Measurements from ENCODE around the gene INPP5A. TPM values are rescaled to one million over a fixed set of nuclear protein-coding genes. Genes with fewer than 3 reads are reported as not detected.

INPP5A gene
- total and polyA plus RNA-seq, 9 of the 15 experiments (the other 6 are each of a cell fraction or from before 2014, with no cell fraction given), result 0.66 to 11.6 (median 7.7) TPM

- in situ Hi-C loops (cut with MboI) (no loop called here), intact Hi-C loops (cut with micrococcal nuclease) (no loop called here)
- no TSS peak for BruUV-seq (replicated peaks)
- ATAC-seq (no peak), FAIRE-seq (no peak), DNase-seq (ENCODE audit: extremely low read depth in 1 of 4, low spot score in 3 of 4) (no peak)
- no peak overlapping the region for H3K27ac ChIP-seq (ENCODE audit: extremely low read depth, low read depth, low read length)
- ChIA-PET POLR2A (no interaction called here), CTCF (ENCODE audit: low intra/inter-chr PET ratio) (no interaction called here)
- 11% methylated on average over 12 of the region's 23 CpGs for WGBS (ENCODE audit: insufficient coverage, low coverage, missing lambda C conversion rate)
- TF ChIP-seq SREBF2 (CRISPR knock-in tag; IDR thresholded peaks at IDR 0.05), result no peak
- no peak for TF ChIP-seq HNRNPLL (IDR thresholded peaks at IDR 0.05; ENCODE audit: low read depth, low read length, poor library complexity, severe bottlenecking)
- TF ChIP-seq UBTF (IDR thresholded peaks at IDR 0.05; ENCODE audit: borderline replicate concordance in 1 of 2, low read depth in 2 of 2, low read length in 2 of 2), result no peak
- H3K4me2 ChIP-seq (ENCODE audit: insufficient read depth, low read length), result no peak overlapping the region
- no peaks in the 10 kb centered on the region for H4K20me1 ChIP-seq (replicated peaks; ENCODE audit: control insufficient read depth, insufficient read depth, low read length)
- peaks cover 0 to 17% of the 10 kb centered on the region in 2 experiments; a peak in 2 of 5 replicates for H3K27me3 ChIP-seq (ENCODE audit: control insufficient read depth in 2 of 2, insufficient read depth in 2 of 2, low read length in 2 of 2)
- no peaks in the 10 kb centered on the region for H3K79me2 ChIP-seq (ENCODE audit: control insufficient read depth, insufficient read depth, low read length)
- no peak overlapping the region for H3K9ac ChIP-seq (ENCODE audit: insufficient read depth in 1 of 2, low read depth in 2 of 2, low read length in 2 of 2)
- no peaks in the 10 kb centered on the region for H3K9me1 ChIP-seq (ENCODE audit: control insufficient read depth, insufficient read depth, low read length)
- no peak overlapping the region for H2AFZ ChIP-seq (ENCODE audit: low read depth, low read length)
- no peaks in the 10 kb centered on the region for H3K36me3 ChIP-seq (ENCODE audit: control insufficient read depth, insufficient read depth, low read length)
- peaks cover 0 to 15% of the 10 kb centered on the region in 2 experiments; a peak in 2 of 5 replicates for H3K4me1 ChIP-seq (replicated peaks in 1 of 2; ENCODE audit: control insufficient read depth in 2 of 2, insufficient read depth in 2 of 2, low read length in 2 of 2)
- H3K9me3 ChIP-seq (replicated peaks; ENCODE audit: control insufficient read depth, insufficient read depth, low read depth, low read length), result no peaks in the 10 kb centered on the region
- no peak overlapping the region for H3K4me3 ChIP-seq
Measured at GRCh38 chr10:132804785-132805426, 267.3 kb downstream of the INPP5A start.

All from K562 (cell line).